ENCODE results near the gene SMG1. TPM values are rescaled to one million over a fixed set of nuclear protein-coding genes. Genes with fewer than 3 reads are reported as not detected.

The SMG1 gene
- total and polyA plus RNA-seq, 2 donors: 20.8 to 31.9 TPM

DNA sequence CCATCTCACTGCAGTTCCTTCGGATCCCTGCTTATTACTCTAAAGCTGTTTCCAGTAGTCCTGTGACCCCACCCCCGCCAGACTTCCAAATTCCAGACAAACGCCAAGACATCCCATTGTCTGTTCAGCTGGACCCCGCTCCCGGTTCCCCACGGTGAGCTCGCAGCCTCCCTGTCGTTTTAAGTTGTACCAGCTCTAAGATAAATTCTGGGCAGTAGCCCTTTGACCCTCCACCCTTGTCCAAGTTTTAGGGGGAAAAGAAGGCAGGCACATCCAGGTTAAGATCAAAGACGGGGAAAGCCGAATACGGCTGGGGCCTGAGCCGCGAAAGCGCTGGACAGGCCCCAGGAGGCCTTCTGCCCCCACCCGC lies 125.4 kb downstream of the SMG1 start:
- Histone ChIP-seq H3K27me3 (ENCODE audit: control insufficient read depth in 2 of 2, insufficient read depth in 1 of 2, low read length in 1 of 2) (no peaks in the 10 kb centered on the region), H3K9me3 (ENCODE audit: control insufficient read depth in 2 of 2, insufficient read depth in 1 of 2, low read length in 1 of 2) (peaks cover 0 to 4% of the 10 kb centered on the region in 2 donors), H3K4me1 (ENCODE audit: control insufficient read depth in 2 of 2, insufficient read depth in 2 of 2, low read length in 2 of 2) (peaks cover 17 to 18% of the 10 kb centered on the region in 2 donors), H3K27ac (ENCODE audit: low read depth in 1 of 2, low read length in 1 of 2) (peak overlapping the region; percentile 93 to 96), H3K4me3 (ENCODE audit: low read length in 2 of 2) (peak overlapping the region; percentile 75 to 87), H3K36me3 (ENCODE audit: control insufficient read depth in 2 of 2, insufficient read depth in 2 of 2, low read length in 1 of 2) (peaks cover 3 to 13% of the 10 kb centered on the region in 2 donors)
- under 1% methylated on average over 15 of the region's 15 CpGs for WGBS
- no peak for DNase-seq (ENCODE audit: low read depth in 6 of 9, low spot score in 9 of 9)

DNA sequence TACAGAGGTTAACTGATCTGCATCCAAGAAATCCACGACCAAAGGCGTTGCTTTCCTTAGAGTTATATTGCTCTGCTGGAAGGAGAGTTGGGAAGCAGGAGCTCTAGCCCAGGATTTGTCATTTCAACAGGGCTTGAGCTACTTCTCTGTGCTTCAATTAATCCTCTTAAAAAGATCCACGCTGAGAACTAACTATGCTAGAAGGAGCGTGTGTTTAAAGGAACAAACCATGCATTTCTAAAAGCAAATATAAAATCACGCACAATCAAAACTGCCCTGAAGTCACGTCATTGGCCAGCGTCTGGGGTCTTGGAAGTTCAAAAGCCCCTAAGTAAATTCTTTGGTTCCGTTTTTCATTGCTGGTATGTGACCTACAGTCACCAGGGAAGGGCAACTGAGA lies 125.9 kb downstream of the SMG1 start:
- WGBS: 10% methylated on average over 8 of the region's 8 CpGs
- Histone ChIP-seq H3K36me3 (ENCODE audit: control insufficient read depth in 2 of 2, insufficient read depth in 2 of 2, low read length in 1 of 2) (peaks cover 3 to 16% of the 10 kb centered on the region in 2 donors), H3K9me3 (ENCODE audit: control insufficient read depth in 2 of 2, insufficient read depth in 1 of 2, low read length in 1 of 2) (peaks cover 0 to 4% of the 10 kb centered on the region in 2 donors), H3K4me3 (ENCODE audit: low read length in 2 of 2) (peak overlapping the region; percentile 75 to 87), H3K27ac (ENCODE audit: low read depth in 1 of 2, low read length in 1 of 2) (peak overlapping the region; percentile 93 to 96), H3K27me3 (ENCODE audit: control insufficient read depth in 2 of 2, insufficient read depth in 1 of 2, low read length in 1 of 2) (no peaks in the 10 kb centered on the region), H3K4me1 (ENCODE audit: control insufficient read depth in 2 of 2, insufficient read depth in 2 of 2, low read length in 2 of 2) (peaks cover 17 to 18% of the 10 kb centered on the region in 2 donors)
- DNase-seq (ENCODE audit: low read depth in 6 of 9, low spot score in 9 of 9): peak in 1 of 9 donors; percentile 10

DNA sequence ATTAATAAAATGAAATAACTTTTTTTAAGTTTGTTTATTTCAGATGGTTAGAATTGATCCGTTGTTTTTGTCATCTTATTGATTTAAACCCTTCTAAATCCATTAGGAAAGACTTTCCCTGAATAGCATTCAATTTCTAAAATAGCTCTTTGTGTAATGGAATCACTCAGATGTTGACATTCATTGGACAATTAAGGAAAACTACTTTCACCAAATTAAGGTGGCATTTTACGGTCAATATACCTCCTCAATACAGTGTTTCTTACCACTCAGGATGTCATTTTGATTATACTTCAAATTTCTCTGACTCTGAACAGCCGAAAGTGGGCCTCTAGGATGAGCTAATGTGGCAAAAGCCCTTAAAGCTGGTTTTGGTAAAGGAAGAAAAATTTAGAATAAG lies 126.7 kb downstream of the SMG1 start:
- DNase-seq (ENCODE audit: low read depth in 6 of 9, low spot score in 9 of 9): no peak
- Histone ChIP-seq H3K27me3 (ENCODE audit: control insufficient read depth in 2 of 2, insufficient read depth in 1 of 2, low read length in 1 of 2) (no peaks in the 10 kb centered on the region), H3K27ac (ENCODE audit: low read depth in 1 of 2, low read length in 1 of 2) (no peak overlapping the region), H3K36me3 (ENCODE audit: control insufficient read depth in 2 of 2, insufficient read depth in 2 of 2, low read length in 1 of 2) (peaks cover 7 to 21% of the 10 kb centered on the region in 2 donors), H3K4me3 (ENCODE audit: low read length in 2 of 2) (peak overlapping the region; percentile 75 to 87), H3K4me1 (ENCODE audit: control insufficient read depth in 2 of 2, insufficient read depth in 2 of 2, low read length in 2 of 2) (peaks cover 16 to 17% of the 10 kb centered on the region in 2 donors), H3K9me3 (ENCODE audit: control insufficient read depth in 2 of 2, insufficient read depth in 1 of 2, low read length in 1 of 2) (peaks cover 0 to 4% of the 10 kb centered on the region in 2 donors)
- 96% methylated on average over 3 of the region's 3 CpGs for WGBS

DNA sequence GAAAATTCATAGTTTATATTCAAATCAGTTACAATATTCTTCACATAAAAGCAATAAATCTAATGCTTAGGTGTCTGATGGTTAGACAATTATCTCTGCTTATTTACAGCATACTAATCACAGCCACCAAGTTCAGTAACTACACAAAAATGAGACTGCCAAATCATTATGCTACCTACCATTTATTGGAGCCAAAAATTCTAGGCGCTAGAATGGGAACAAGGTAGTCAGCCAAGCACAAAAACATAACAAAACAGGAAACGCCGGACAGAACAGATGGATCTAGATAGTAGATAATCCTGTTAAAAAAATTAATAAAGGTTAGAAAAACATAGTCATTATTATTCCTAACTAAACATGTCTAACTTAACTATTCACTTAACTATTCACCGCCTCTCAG lies 128.5 kb downstream of the SMG1 start:
- Histone ChIP-seq H3K9me3 (ENCODE audit: control insufficient read depth in 2 of 2, insufficient read depth in 1 of 2, low read length in 1 of 2) (peaks cover 0 to 4% of the 10 kb centered on the region in 2 donors), H3K4me1 (ENCODE audit: control insufficient read depth in 2 of 2, insufficient read depth in 2 of 2, low read length in 2 of 2) (peaks cover 14 to 16% of the 10 kb centered on the region in 2 donors), H3K27ac (ENCODE audit: low read depth in 1 of 2, low read length in 1 of 2) (no peak overlapping the region), H3K27me3 (ENCODE audit: control insufficient read depth in 2 of 2, insufficient read depth in 1 of 2, low read length in 1 of 2) (no peaks in the 10 kb centered on the region), H3K36me3 (ENCODE audit: control insufficient read depth in 2 of 2, insufficient read depth in 2 of 2, low read length in 1 of 2) (peaks cover 13 to 35% of the 10 kb centered on the region in 2 donors), H3K4me3 (ENCODE audit: low read length in 2 of 2) (no peak overlapping the region)
- no peak for DNase-seq (ENCODE audit: low read depth in 6 of 9, low spot score in 9 of 9)
- 99% methylated on average over 4 of the region's 4 CpGs for WGBS

DNA sequence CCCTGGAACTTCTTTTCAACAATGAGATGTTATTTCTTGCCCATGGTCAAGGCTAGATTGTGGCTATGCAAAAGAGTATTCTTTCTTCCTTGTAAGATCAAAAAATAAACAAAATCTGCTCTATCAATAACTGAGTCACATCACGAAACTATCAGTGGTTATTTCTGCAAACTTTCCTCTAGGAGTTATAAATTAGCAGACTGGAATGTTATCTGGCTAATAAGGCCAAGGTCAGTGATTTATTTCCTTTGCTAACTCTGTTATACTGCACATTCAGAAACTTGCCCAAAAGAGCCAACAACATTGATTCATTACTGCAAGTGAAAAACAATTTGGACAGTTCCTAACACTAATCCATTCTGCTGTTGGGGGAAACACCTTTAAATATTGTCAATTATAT lies 129.8 kb downstream of the SMG1 start:
- no peaks in the 10 kb centered on the region for H3K9me3 ChIP-seq (ENCODE audit: control insufficient read depth in 2 of 2, insufficient read depth in 1 of 2, low read length in 1 of 2)
- WGBS: 92% methylated on average over 1 of the region's 1 CpG
- DNase-seq (ENCODE audit: low read depth in 6 of 9, low spot score in 9 of 9): no peak
- peaks cover 11 to 12% of the 10 kb centered on the region in 2 donors for H3K4me1 ChIP-seq (ENCODE audit: control insufficient read depth in 2 of 2, insufficient read depth in 2 of 2, low read length in 2 of 2)
- H3K27ac ChIP-seq (ENCODE audit: low read depth in 1 of 2, low read length in 1 of 2): no peak overlapping the region
- peaks cover 18 to 39% of the 10 kb centered on the region in 2 donors for H3K36me3 ChIP-seq (ENCODE audit: control insufficient read depth in 2 of 2, insufficient read depth in 2 of 2, low read length in 1 of 2)
- no peak overlapping the region for H3K4me3 ChIP-seq (ENCODE audit: low read length in 2 of 2)
- H3K27me3 ChIP-seq (ENCODE audit: control insufficient read depth in 2 of 2, insufficient read depth in 1 of 2, low read length in 1 of 2): no peaks in the 10 kb centered on the region

DNA sequence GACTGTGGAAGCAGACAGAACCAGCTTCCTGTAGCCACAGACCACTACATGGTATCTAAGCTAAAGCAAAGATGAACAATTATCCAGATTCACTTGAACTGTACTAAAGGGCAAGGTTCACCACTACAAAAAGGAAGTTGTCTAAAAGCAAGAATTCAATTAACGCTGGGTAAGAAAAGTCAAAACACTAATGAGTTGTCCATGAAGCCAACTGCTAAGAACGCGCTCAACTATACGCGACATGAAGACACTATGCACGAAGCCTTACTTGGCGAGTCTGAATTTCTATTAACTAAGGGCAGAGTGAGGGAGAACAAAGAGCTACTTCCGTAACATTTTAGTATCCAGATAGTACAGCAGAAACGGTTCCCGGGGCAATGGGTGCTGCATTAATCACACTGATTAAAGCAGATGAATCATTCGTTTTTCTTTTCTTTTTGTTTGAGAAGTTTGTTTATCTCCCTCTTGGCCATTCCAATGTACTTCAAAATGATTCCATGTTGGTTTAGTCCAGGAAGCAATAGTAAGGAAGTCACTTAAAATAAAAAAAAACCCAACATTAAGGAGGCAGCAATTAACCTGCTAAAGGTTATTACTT lies 133.3 kb downstream of the SMG1 start:
- no peaks in the 10 kb centered on the region for H3K9me3 ChIP-seq (ENCODE audit: control insufficient read depth in 2 of 2, insufficient read depth in 1 of 2, low read length in 1 of 2)
- no peaks in the 10 kb centered on the region for H3K27me3 ChIP-seq (ENCODE audit: control insufficient read depth in 2 of 2, insufficient read depth in 1 of 2, low read length in 1 of 2)
- no peak for DNase-seq (ENCODE audit: low read depth in 6 of 9, low spot score in 9 of 9)
- 98% methylated on average over 11 of the region's 11 CpGs for WGBS
- no peak overlapping the region for H3K27ac ChIP-seq (ENCODE audit: low read depth in 1 of 2, low read length in 1 of 2)
- peaks cover 12% of the 10 kb centered on the region in 2 donors for H3K4me1 ChIP-seq (ENCODE audit: control insufficient read depth in 2 of 2, insufficient read depth in 2 of 2, low read length in 2 of 2)
- H3K4me3 ChIP-seq (ENCODE audit: low read length in 2 of 2): no peak overlapping the region
- H3K36me3 ChIP-seq (ENCODE audit: control insufficient read depth in 2 of 2, insufficient read depth in 2 of 2, low read length in 1 of 2): peaks cover 32 to 50% of the 10 kb centered on the region in 2 donors

DNA sequence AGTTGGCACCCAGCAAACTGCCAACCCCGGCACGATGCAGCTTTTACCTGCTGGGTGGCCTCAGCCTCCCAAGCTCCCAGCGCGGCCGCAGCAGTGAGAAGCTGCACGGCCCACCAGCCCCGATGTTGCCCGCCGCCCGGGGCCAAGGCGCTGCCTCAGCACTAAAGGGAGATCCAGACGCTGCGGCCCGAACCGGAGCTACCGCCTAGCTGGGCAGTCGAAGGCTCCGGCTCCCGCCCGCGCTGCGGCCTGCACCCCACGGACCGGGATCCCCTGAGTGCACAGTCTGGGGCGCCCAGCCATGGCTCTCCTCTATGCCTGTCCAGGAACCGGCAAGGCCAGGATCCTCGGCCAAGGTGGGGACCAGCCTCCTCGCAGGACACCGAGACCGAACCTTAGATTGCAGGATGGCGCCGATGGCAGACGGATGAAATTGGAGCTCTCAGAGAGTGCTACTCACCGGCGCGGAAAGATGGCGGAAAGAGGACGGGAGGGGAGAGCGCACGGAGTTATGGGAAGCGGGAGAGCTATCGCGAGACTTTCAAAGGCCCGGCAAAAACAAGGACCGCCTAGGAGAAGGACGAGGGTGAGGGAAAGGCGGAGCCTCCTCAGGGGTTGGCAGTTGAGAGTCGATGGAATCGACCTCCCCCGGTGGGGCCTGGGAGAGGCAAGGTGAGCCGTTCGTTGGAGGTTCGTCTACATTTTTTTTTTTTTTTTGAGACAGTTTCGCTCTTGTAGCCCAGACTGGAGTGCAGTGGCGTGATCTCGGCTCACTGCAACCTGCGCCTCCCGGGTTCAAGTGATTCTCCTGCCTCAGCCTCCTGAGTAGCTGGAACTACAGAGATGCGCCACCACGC lies 136.1 kb downstream of the SMG1 start, which contains the start of gene RPS15A:
TSS of gene RPS15A (minus strand) at position 485 of the 857 bp plus-strand sequence. CDS start 1,221 bp downstream, outside the sequence.
- H3K36me3 ChIP-seq (ENCODE audit: control insufficient read depth in 2 of 2, insufficient read depth in 2 of 2, low read length in 1 of 2): peaks cover 57 to 62% of the 10 kb centered on the region in 2 donors
- WGBS: 5% methylated on average over 60 of the region's 60 CpGs
- peak within 1 kb of the TSS; percentile 82 to 96 for H3K4me3 ChIP-seq (ENCODE audit: low read length in 2 of 2)
- DNase-seq (ENCODE audit: low read depth in 6 of 9, low spot score in 9 of 9): peak; percentile 90 to 98 (median 96)
- peak within 1 kb of the TSS; percentile 80 to 91 for H3K27ac ChIP-seq (ENCODE audit: low read depth in 1 of 2, low read length in 1 of 2)
- peaks cover 18 to 21% of the 10 kb centered on the region in 2 donors for H3K4me1 ChIP-seq (ENCODE audit: control insufficient read depth in 2 of 2, insufficient read depth in 2 of 2, low read length in 2 of 2)
- H3K27me3 ChIP-seq (ENCODE audit: control insufficient read depth in 2 of 2, insufficient read depth in 1 of 2, low read length in 1 of 2): no peaks in the 10 kb centered on the region
- no peaks in the 10 kb centered on the region for H3K9me3 ChIP-seq (ENCODE audit: control insufficient read depth in 2 of 2, insufficient read depth in 1 of 2, low read length in 1 of 2)

DNA sequence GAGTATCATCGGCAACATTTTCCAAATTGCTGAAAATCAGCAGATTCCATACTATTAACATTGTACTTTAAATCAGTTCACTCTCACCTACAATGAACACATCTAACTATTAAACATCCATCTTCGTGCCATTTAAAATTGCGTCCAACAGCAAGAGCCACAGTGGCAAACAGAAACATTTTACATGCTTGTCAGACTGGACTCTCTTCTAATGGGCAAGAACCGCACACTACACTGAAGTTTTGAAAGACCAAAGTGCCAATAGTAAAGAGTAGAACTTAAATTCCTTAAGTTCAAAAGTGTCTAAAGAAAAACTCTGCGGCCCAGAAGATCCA lies 136.7 kb downstream of the SMG1 start:
- peak overlapping the region; percentile 82 to 96 for H3K4me3 ChIP-seq (ENCODE audit: low read length in 2 of 2)
- H3K4me1 ChIP-seq (ENCODE audit: control insufficient read depth in 2 of 2, insufficient read depth in 2 of 2, low read length in 2 of 2): peaks cover 18 to 21% of the 10 kb centered on the region in 2 donors
- H3K9me3 ChIP-seq (ENCODE audit: control insufficient read depth in 2 of 2, insufficient read depth in 1 of 2, low read length in 1 of 2): no peaks in the 10 kb centered on the region
- WGBS: under 1% methylated on average over 5 of the region's 5 CpGs
- H3K27ac ChIP-seq (ENCODE audit: low read depth in 1 of 2, low read length in 1 of 2): peak overlapping the region; percentile 80 to 91
- H3K36me3 ChIP-seq (ENCODE audit: control insufficient read depth in 2 of 2, insufficient read depth in 2 of 2, low read length in 1 of 2): peaks cover 60 to 63% of the 10 kb centered on the region in 2 donors
- H3K27me3 ChIP-seq (ENCODE audit: control insufficient read depth in 2 of 2, insufficient read depth in 1 of 2, low read length in 1 of 2): no peaks in the 10 kb centered on the region
- no peak for DNase-seq (ENCODE audit: low read depth in 6 of 9, low spot score in 9 of 9)

Data from thymus (tissue), 11 donors.